WTC11 (cell line): ENCODE data around the gene KIAA1755. TPM values are rescaled to one million over a fixed set of nuclear protein-coding genes. Genes with fewer than 3 reads are reported as not detected.

Experiments used
- ATAC-seq: fragments of 200-7000 bp; cut with Tn5 transposase; 2 replicates; pipeline ENCODE4 v1.10.0; 2021; ENCODE audit warnings: mild to moderate bottlenecking, moderate library complexity
- CTCF ChIA-PET: fragments of 300-600 bp; sonication (Branson Sonifier 250); formaldehyde crosslinking; loops from one replicate; lab custom pipeline; 2021; ENCODE audit warnings: antibody characterized with exemption; lab: Charles Lee
- POLR2A ChIA-PET: fragments of 350-600 bp; sonication (Branson Sonifier 250); formaldehyde crosslinking; loops from one replicate; lab custom pipeline; 2021; ENCODE audit warnings: antibody characterized with exemption; lab: Charles Lee
- DNase-seq: peaks from one replicate; pipeline ENCODE4 v3.0.0; 2021; ENCODE audit warnings: low spot score
- H3K27ac Mint-ChIP-seq: 2 replicates; pipeline ENCODE4 v1.8.0; 2021; ENCODE audit warnings: mixed read lengths
- H3K27me3 Mint-ChIP-seq: 2 replicates; pipeline ENCODE4 v1.8.0; 2021; ENCODE audit warnings: low read depth, mild to moderate bottlenecking, moderate library complexity, mixed read lengths
- H3K36me3 Mint-ChIP-seq: 2 replicates; pipeline ENCODE4 v1.8.0; 2021; ENCODE audit warnings: mixed read lengths
- H3K4me1 Mint-ChIP-seq: 2 replicates; pipeline ENCODE4 v1.8.0; 2022; ENCODE audit warnings: mixed read lengths
- H3K4me3 Mint-ChIP-seq: 2 replicates; pipeline ENCODE4 v1.8.0; 2021; ENCODE audit warnings: mild to moderate bottlenecking, moderate library complexity, mixed read lengths
- H3K9me3 Mint-ChIP-seq: 2 replicates; pipeline ENCODE4 v1.8.0; 2021; ENCODE audit warnings: mixed read lengths
- AFF4 ChIP-seq: sonication (generic); formaldehyde crosslinking; IDR thresholded peaks from 2 replicates; pipeline ENCODE4 v1.8.1; 2023; ENCODE audit warnings: mild to moderate bottlenecking, missing genetic modification reagents, borderline replicate concordance
- CREB1 ChIP-seq: sonication (generic); formaldehyde crosslinking; IDR thresholded peaks from 2 replicates; pipeline ENCODE4 v1.8.0; 2023; ENCODE audit warnings: mild to moderate bottlenecking, missing genetic modification reagents
- ERG ChIP-seq: fragments of 250-450 bp; sonication (Bioruptor Pico); IDR thresholded peaks from 2 replicates; pipeline ENCODE4 v1.8.0; 2021; ENCODE audit warnings: mild to moderate bottlenecking
- ETV6 ChIP-seq: sonication (generic); formaldehyde crosslinking; IDR thresholded peaks from 2 replicates; pipeline ENCODE4 v1.8.1; 2022; ENCODE audit warnings: mild to moderate bottlenecking, missing genetic modification reagents
- KAT7 ChIP-seq: sonication (generic); formaldehyde crosslinking; IDR thresholded peaks from 2 replicates; pipeline ENCODE4 v1.8.1; 2023; ENCODE audit warnings: missing genetic modification reagents, mild to moderate bottlenecking, borderline replicate concordance
- MAX ChIP-seq: sonication (generic); formaldehyde crosslinking; IDR thresholded peaks from 2 replicates; pipeline ENCODE4 v1.8.0; 2022; ENCODE audit warnings: mild to moderate bottlenecking, missing genetic modification reagents
- MXD4 ChIP-seq: fragments of 250-450 bp; sonication (Bioruptor Pico); IDR thresholded peaks from 2 replicates; pipeline ENCODE4 v1.8.0; 2021; ENCODE audit warnings: mild to moderate bottlenecking, moderate library complexity, borderline replicate concordance
- MYBL2 ChIP-seq: sonication (generic); formaldehyde crosslinking; IDR thresholded peaks from 2 replicates; pipeline ENCODE4 v1.8.1; 2023; ENCODE audit warnings: mild to moderate bottlenecking, moderate library complexity, missing genetic modification reagents
- NFYB ChIP-seq: sonication (generic); formaldehyde crosslinking; conservative IDR thresholded peaks from 2 replicates; pipeline ENCODE4 v1.8.0; 2022; ENCODE audit warnings: low read depth, missing genetic modification reagents
- NR3C1 ChIP-seq: sonication (generic); formaldehyde crosslinking; conservative IDR thresholded peaks from 2 replicates; pipeline ENCODE4 v1.8.1; 2023; ENCODE audit warnings: low read depth, mild to moderate bottlenecking, missing genetic modification reagents
- SP1 ChIP-seq: sonication (generic); formaldehyde crosslinking; conservative IDR thresholded peaks from 2 replicates; pipeline ENCODE4 v1.8.1; 2022; ENCODE audit warnings: missing genetic modification reagents
- TEAD1 ChIP-seq: sonication (generic); formaldehyde crosslinking; IDR thresholded peaks from 2 replicates; pipeline ENCODE4 v1.8.0; 2022; ENCODE audit warnings: mild to moderate bottlenecking, missing genetic modification reagents
- TP53 ChIP-seq: sonication (generic); formaldehyde crosslinking; IDR thresholded peaks from 2 replicates; pipeline ENCODE4 v1.8.1; 2023; ENCODE audit warnings: mild to moderate bottlenecking, missing genetic modification reagents
- ZBTB21 ChIP-seq: sonication (generic); formaldehyde crosslinking; IDR thresholded peaks from 2 replicates; pipeline ENCODE4 v1.8.1; 2023; ENCODE audit warnings: mild to moderate bottlenecking, missing genetic modification reagents, borderline replicate concordance
- ZNF121 ChIP-seq: sonication (generic); formaldehyde crosslinking; IDR thresholded peaks from 2 replicates; pipeline ENCODE4 v1.8.0; 2023; ENCODE audit warnings: missing genetic modification reagents
- ZNF416 ChIP-seq: fragments of 250-450 bp; sonication (Bioruptor Pico); IDR thresholded peaks from 2 replicates; pipeline ENCODE4 v1.9.0; 2021; ENCODE audit warnings: mild to moderate bottlenecking, inconsistent platforms
- total RNA-seq: library from RNA; stranded (reverse); gene quantifications from 3 replicates; pipeline ENCODE4 v1.2.3, GENCODE V29; 2021
- TF ChIP-seq, protein P1 (sequence below): sonication (generic); formaldehyde crosslinking; IDR thresholded peaks from 2 replicates; pipeline ENCODE4 v1.8.0; 2023; ENCODE audit warnings: missing genetic modification reagents
- TF ChIP-seq, protein P2 (sequence below): fragments of 250-450 bp; sonication (Bioruptor Pico); IDR thresholded peaks from 2 replicates; pipeline ENCODE4 v1.9.0; 2021; ENCODE audit warnings: mild to moderate bottlenecking
- TF ChIP-seq, protein P3 (sequence below): sonication (generic); formaldehyde crosslinking; conservative IDR thresholded peaks from 2 replicates; pipeline ENCODE4 v1.8.1; 2022; ENCODE audit warnings: mild to moderate bottlenecking, missing genetic modification reagents

KIAA1755 gene
- total RNA-seq, 1 experiment from 2014 or later = 0.50 TPM

- ATAC-seq = peak; percentile 79
- peak; percentile 31; the same call in 1 of the 2 replicates for TF ChIP-seq NFYB (CRISPR knock-in tag)
- TF ChIP-seq NR3C1 (CRISPR knock-in tag) = no peak
- ChIA-PET POLR2A (no interaction called here), CTCF (interaction anchor here (0.9 to 2.2 kb wide), 5 partner anchors 8 to 180 kb away, joined by 3 to 9 read pairs (median 4); no protein-coding TSS in a partner anchor)
- Mint-ChIP-seq H3K27ac (no peak overlapping the region), H3K4me1 (no peaks in the 10 kb centered on the region), H3K36me3 (no peaks in the 10 kb centered on the region), H3K4me3 (no peak overlapping the region), H3K9me3 (peaks cover 8% of the 10 kb centered on the region), H3K27me3 (peaks cover 2% of the 10 kb centered on the region; the same call in 1 of the 2 replicates)
- DNase-seq = no peak
These were observed 47.5 kb upstream of the KIAA1755 start for GRCh38 chr20:38308047-38308438.

DNA sequence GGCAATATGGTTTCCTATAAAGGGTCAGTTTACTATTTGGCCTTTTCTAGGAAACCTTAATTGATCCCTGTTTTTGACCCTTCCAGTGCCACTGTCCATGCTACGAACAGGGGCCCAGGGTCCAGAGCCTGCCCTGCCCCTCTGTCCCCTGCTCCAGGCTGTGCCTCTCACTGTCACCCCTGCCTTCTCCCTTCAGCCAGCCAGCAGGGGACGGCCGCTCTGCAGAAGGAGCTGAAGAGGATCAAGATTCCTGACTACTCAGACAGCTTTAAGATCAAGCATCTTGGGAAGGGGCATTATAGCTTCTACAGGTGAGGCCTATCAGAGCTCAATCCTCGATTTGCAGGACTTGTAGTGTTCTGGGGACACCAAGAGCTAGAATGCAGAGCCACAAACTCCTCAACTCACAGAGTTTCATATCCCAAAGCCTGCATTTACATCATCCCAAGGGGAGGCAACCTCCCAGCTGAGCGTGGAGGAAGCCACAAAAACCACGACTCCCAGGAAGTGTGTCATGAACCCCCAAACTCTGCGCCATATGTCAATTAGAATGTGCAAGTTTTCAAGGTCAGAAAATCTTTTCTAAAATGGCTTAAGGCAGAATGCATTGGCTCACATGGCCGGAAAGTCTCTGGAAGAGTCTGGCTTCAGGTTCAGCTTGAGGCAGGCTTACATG is 47.0 kb upstream of the KIAA1755 start:
- TF ChIP-seq ZNF416 (CRISPR knock-in tag) = no peak
- TF ChIP-seq ETV6 (CRISPR knock-in tag) = no peak
- TF ChIP-seq, protein P1, sequence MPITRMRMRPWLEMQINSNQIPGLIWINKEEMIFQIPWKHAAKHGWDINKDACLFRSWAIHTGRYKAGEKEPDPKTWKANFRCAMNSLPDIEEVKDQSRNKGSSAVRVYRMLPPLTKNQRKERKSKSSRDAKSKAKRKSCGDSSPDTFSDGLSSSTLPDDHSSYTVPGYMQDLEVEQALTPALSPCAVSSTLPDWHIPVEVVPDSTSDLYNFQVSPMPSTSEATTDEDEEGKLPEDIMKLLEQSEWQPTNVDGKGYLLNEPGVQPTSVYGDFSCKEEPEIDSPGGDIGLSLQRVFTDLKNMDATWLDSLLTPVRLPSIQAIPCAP = no peak
- TF ChIP-seq ZBTB21 (CRISPR knock-in tag) = no peak
- TF ChIP-seq SP1 (CRISPR knock-in tag) = no peak
- TF ChIP-seq MYBL2 (CRISPR knock-in tag) = no peak
- no peak for TF ChIP-seq TEAD1 (CRISPR knock-in tag)
- no peak for TF ChIP-seq KAT7 (CRISPR knock-in tag)
- TF ChIP-seq, protein P2, sequence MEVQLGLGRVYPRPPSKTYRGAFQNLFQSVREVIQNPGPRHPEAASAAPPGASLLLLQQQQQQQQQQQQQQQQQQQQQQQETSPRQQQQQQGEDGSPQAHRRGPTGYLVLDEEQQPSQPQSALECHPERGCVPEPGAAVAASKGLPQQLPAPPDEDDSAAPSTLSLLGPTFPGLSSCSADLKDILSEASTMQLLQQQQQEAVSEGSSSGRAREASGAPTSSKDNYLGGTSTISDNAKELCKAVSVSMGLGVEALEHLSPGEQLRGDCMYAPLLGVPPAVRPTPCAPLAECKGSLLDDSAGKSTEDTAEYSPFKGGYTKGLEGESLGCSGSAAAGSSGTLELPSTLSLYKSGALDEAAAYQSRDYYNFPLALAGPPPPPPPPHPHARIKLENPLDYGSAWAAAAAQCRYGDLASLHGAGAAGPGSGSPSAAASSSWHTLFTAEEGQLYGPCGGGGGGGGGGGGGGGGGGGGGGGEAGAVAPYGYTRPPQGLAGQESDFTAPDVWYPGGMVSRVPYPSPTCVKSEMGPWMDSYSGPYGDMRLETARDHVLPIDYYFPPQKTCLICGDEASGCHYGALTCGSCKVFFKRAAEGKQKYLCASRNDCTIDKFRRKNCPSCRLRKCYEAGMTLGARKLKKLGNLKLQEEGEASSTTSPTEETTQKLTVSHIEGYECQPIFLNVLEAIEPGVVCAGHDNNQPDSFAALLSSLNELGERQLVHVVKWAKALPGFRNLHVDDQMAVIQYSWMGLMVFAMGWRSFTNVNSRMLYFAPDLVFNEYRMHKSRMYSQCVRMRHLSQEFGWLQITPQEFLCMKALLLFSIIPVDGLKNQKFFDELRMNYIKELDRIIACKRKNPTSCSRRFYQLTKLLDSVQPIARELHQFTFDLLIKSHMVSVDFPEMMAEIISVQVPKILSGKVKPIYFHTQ (CRISPR knock-in tag) = no peak
- TF ChIP-seq, protein P3, sequence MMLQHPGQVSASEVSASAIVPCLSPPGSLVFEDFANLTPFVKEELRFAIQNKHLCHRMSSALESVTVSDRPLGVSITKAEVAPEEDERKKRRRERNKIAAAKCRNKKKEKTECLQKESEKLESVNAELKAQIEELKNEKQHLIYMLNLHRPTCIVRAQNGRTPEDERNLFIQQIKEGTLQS (CRISPR knock-in tag) = no peak
- no peak for TF ChIP-seq NFYB (CRISPR knock-in tag)
- no peak for TF ChIP-seq TP53 (CRISPR knock-in tag)
- TF ChIP-seq MXD4 = no peak
- no peak for TF ChIP-seq AFF4 (CRISPR knock-in tag)
- no peak for TF ChIP-seq CREB1 (CRISPR knock-in tag)
- TF ChIP-seq MAX (CRISPR knock-in tag) = no peak
- no peak for TF ChIP-seq ERG (CRISPR knock-in tag)
- TF ChIP-seq ZNF121 = no peak
- CTCF ChIA-PET = interaction anchor here (0.9 to 2.2 kb wide), 5 partner anchors 8 to 179 kb away, joined by 3 to 9 read pairs (median 4); no protein-coding TSS in a partner anchor
- Mint-ChIP-seq H3K4me3 (no peak overlapping the region), H3K36me3 (no peaks in the 10 kb centered on the region), H3K27me3 (peaks cover 2% of the 10 kb centered on the region; the same call in 1 of the 2 replicates), H3K4me1 (no peaks in the 10 kb centered on the region), H3K9me3 (peaks cover 8% of the 10 kb centered on the region), H3K27ac (no peak overlapping the region)
- ATAC-seq (no peak), DNase-seq (no peak)
- POLR2A ChIA-PET = no interaction called here
